Endothelial cell (in vitro differentiated cells): ENCODE measurements around the gene PCID2. TPM values are rescaled to one million over a fixed set of nuclear protein-coding genes. Genes with fewer than 3 reads are reported as not detected.

Source experiments
- DNase-seq: peaks from one replicate; pipeline ENCODE4 v3.0.0; 2021; ENCODE audit warnings: low spot score
- H3K27ac Mint-ChIP-seq: one replicate; pipeline ENCODE4 v1.8.0; 2021; ENCODE audit warnings: mixed read lengths, inconsistent platforms; ENCODE audit not compliant: unreplicated experiment
- H3K27me3 Mint-ChIP-seq: one replicate; pipeline ENCODE4 v1.8.0; 2021; ENCODE audit warnings: mild to moderate bottlenecking, moderate library complexity, mixed read lengths, inconsistent platforms; ENCODE audit not compliant: unreplicated experiment
- H3K36me3 Mint-ChIP-seq: one replicate; pipeline ENCODE4 v1.8.0; 2021; ENCODE audit warnings: mild to moderate bottlenecking, low read depth, mixed read lengths, inconsistent platforms; ENCODE audit not compliant: unreplicated experiment
- H3K4me1 Mint-ChIP-seq: one replicate; pipeline ENCODE4 v1.8.0; 2021; ENCODE audit warnings: mild to moderate bottlenecking, mixed read lengths, inconsistent platforms; ENCODE audit not compliant: unreplicated experiment
- H3K4me3 Mint-ChIP-seq: one replicate; pipeline ENCODE4 v1.8.0; 2021; ENCODE audit warnings: mild to moderate bottlenecking, mixed read lengths, inconsistent platforms; ENCODE audit not compliant: unreplicated experiment
- H3K9me3 Mint-ChIP-seq: one replicate; pipeline ENCODE4 v1.8.0; 2021; ENCODE audit warnings: mixed read lengths, inconsistent platforms; ENCODE audit not compliant: unreplicated experiment
- total RNA-seq: library from RNA; stranded (reverse); fragmentation: NEBNext Ultra II Directional; extraction: Animal tissue kit (Norgen Biotek cat#: 25700); gene quantifications from one replicate; pipeline ENCODE4 v1.2.1, GENCODE V29; 2021; ENCODE audit not compliant: unreplicated experiment
- TF ChIP-seq, protein P1 (sequence below): fragments of 200-600 bp; sonication (generic); IDR thresholded peaks from one replicate; pipeline ENCODE4 v1.5.0; 2021; ENCODE audit warnings: antibody characterized with exemption; ENCODE audit not compliant: unreplicated experiment

PCID2 gene
- total RNA-seq, 1 donor from 2014 or later: 44.3 TPM

GRCh38 chr13:113168211-113168610, 40.3 kb downstream of the PCID2 start:
- no peak for DNase-seq
- TF ChIP-seq, protein P1, sequence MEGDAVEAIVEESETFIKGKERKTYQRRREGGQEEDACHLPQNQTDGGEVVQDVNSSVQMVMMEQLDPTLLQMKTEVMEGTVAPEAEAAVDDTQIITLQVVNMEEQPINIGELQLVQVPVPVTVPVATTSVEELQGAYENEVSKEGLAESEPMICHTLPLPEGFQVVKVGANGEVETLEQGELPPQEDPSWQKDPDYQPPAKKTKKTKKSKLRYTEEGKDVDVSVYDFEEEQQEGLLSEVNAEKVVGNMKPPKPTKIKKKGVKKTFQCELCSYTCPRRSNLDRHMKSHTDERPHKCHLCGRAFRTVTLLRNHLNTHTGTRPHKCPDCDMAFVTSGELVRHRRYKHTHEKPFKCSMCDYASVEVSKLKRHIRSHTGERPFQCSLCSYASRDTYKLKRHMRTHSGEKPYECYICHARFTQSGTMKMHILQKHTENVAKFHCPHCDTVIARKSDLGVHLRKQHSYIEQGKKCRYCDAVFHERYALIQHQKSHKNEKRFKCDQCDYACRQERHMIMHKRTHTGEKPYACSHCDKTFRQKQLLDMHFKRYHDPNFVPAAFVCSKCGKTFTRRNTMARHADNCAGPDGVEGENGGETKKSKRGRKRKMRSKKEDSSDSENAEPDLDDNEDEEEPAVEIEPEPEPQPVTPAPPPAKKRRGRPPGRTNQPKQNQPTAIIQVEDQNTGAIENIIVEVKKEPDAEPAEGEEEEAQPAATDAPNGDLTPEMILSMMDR: no peak
- H3K36me3 Mint-ChIP-seq: peaks cover 20% of the 10 kb centered on the region
- no peaks in the 10 kb centered on the region for H3K9me3 Mint-ChIP-seq
- no peak overlapping the region for H3K4me3 Mint-ChIP-seq
- H3K27me3 Mint-ChIP-seq: peaks cover 15% of the 10 kb centered on the region
- peaks cover 30% of the 10 kb centered on the region for H3K4me1 Mint-ChIP-seq
- no peak overlapping the region for H3K27ac Mint-ChIP-seq

DNA sequence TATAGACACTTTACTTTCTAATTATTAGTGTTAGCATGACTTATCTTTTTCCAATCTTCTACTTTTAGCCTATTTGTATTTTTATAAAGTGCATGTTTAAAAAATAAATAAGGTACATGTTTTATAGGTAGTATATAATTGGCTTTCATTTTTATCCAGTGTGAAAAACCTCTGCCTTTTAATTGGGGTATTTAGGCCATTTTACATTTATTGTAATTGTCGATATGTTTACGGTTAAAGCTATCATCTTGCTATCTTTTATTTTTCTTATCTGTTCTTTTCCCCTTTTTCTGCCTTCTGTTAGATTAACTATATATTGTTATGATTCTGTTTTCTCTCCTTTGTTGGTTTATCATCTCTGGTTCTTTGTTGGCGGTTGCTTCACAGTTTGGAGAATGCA, 40.9 kb downstream of the PCID2 start:
- Mint-ChIP-seq H3K9me3 (no peaks in the 10 kb centered on the region), H3K4me3 (no peak overlapping the region), H3K27me3 (peaks cover 13% of the 10 kb centered on the region), H3K36me3 (peaks cover 15% of the 10 kb centered on the region), H3K27ac (no peak overlapping the region), H3K4me1 (peaks cover 30% of the 10 kb centered on the region)
- DNase-seq: no peak
- TF ChIP-seq, protein P1: no peak

- Mint-ChIP-seq H3K27ac (no peak overlapping the region), H3K4me1 (peaks cover 30% of the 10 kb centered on the region), H3K27me3 (peaks cover 13% of the 10 kb centered on the region), H3K4me3 (no peak overlapping the region), H3K36me3 (peaks cover 13% of the 10 kb centered on the region), H3K9me3 (no peaks in the 10 kb centered on the region)
- TF ChIP-seq, protein P1: no peak
- no peak for DNase-seq
Observed at GRCh38 chr13:113167155-113167554, 41.3 kb downstream of the PCID2 start.

DNA sequence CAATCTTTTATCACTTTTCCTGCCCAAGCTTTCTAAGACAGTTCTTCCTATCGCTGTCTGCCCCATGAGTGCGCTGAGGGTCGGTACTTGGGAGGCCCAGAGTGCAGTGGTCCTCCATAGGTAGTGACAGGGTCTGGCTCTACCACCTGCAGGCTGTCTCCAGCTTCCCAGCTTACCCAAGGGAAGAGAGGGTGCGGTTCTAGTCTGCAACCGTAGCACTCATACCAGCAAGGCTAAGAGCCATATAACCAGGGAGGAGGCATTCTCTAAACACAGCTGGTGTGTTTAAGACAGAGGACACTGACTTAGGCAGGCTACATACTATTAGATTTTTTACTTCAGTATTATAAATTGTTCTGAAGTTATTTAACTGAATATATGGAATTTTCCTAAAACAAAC, 41.8 kb downstream of the PCID2 start:
- H3K4me3 Mint-ChIP-seq: no peak overlapping the region
- peaks cover 29% of the 10 kb centered on the region for H3K4me1 Mint-ChIP-seq
- H3K36me3 Mint-ChIP-seq: peaks cover 11% of the 10 kb centered on the region
- no peaks in the 10 kb centered on the region for H3K9me3 Mint-ChIP-seq
- TF ChIP-seq, protein P1: no peak
- DNase-seq: no peak
- peaks cover 13% of the 10 kb centered on the region for H3K27me3 Mint-ChIP-seq
- no peak overlapping the region for H3K27ac Mint-ChIP-seq

DNA sequence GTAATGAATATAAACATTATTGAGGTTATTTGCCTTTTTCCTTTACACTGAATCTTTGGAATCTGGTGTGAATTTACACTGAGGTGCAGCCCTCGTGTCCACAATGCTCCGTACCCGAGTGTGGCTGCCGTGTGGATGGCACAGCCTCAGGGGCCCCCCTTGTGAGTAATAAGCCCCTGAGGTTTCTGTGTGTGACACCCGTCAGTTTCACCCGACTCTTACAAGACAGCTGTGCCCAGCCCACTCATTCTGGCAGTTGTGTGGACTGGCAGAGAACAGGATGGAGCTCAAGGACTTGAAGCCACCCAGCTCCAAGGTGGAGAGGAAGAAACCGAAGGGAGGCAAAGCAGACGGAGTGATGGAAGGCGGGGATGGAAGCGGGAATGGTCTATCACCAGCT, 42.2 kb downstream of the PCID2 start:
- H3K27ac Mint-ChIP-seq: no peak overlapping the region
- H3K4me1 Mint-ChIP-seq: peaks cover 25% of the 10 kb centered on the region
- H3K27me3 Mint-ChIP-seq: peaks cover 11% of the 10 kb centered on the region
- H3K9me3 Mint-ChIP-seq: no peaks in the 10 kb centered on the region
- TF ChIP-seq, protein P1: no peak
- DNase-seq: no peak
- no peak overlapping the region for H3K4me3 Mint-ChIP-seq
- H3K36me3 Mint-ChIP-seq: peaks cover 7% of the 10 kb centered on the region
